ENCODE data around the gene MAT2B.

The MAT2B gene

GRCh38 chr5:163562071-163562470 is 56.7 kb downstream of the MAT2B start:
- DNase-seq = no peak

DNA sequence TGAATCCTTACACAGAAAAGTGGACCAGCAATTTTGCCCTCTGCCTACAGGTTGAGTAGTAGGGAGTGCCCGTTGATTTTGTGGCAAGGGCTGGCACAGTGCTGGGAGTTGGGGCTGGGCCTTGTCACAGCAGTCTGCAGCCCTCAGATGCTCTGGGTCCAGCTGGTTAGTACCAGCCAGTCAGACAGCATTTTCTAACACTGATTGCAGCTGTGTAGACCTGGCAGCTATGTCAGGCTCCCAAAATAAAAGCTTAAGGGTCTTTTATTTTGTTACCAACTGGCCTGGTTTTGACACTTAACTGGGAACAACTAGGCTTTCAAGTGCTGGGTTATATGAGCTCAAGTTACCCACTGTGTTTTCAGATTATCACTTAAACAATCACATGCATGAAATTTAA is 57.7 kb downstream of the MAT2B start:
- DNase-seq = no peak

- DNase-seq = no peak
Measured at GRCh38 chr5:163563880-163564279, 58.5 kb downstream of the MAT2B start.

DNA sequence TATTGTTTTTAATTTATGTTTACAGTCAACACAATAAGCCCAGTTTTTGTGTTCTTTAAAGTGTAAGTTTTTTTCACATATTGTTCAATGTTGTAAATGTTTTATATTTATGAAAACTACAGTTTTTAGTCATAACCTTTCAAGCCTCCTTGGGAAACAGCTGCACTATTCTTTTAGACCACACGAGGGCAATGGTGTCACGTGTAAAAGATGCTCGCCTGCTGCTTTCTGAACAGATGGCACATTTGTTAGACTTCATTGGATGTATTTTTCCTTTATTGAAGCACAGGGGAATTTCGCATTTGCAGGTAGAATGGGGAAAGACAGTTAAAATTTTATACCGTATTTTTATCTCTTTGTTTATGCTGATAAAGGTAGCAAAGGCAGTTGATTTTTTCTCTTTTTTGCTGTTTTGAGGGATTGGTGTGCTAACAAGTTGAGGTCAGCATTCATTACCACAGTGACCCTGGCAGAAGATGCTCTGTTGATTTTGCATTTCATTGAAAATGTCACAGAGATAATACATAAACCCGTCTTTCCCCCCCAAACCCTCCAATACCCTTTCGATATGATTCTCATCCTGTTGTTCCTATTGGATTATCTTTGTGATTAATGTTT is 59.0 kb downstream of the MAT2B start:
- DNase-seq = peak; percentile 83

DNA sequence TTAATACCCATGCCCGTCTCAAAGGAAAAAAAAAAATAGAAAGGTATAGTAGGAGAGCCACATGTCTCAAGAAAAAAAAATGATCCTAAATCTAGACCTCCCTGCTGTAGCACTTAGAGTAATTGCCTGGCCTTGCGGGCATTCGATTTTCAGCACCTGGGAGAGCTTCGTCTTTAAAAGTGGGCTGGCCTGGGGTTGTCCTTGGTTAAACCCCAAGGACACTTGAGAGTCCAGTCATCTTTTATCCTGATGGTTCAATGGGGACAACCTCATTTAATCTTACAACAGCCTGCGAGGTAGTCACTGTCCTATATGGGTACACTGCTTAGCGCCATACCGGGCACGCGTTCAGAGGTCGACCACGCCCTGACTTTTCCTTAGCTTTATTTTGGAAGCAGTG is 60.1 kb downstream of the MAT2B start:
- no peak for DNase-seq

GRCh38 chr5:163565931-163566608 is 60.7 kb downstream of the MAT2B start:
- peak; percentile 64 for DNase-seq

- no peak for DNase-seq
Measured at GRCh38 chr5:163566678-163567077, 61.3 kb downstream of the MAT2B start.

DNA sequence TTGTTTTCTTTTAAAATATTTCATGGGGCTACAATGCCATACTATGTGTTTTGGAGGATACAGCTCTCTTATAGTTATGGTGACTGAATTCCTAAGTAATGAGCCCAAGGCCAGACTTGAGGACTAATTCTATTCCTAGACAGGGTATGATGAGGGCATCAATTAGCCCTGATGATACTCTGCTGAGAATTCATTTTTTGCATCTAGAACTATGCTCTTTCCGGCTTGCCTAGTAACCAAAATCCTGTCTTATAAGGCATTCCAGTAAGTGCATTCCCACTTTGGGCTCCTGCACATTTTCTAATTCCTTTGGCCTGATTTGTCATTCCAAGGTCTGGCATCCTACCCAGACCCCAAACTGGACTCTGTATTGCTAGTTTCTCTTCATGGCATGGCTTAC is 62.4 kb downstream of the MAT2B start:
- DNase-seq = no peak

Measured in activated CD8-positive, alpha-beta memory T cell treated with anti-CD3 and anti-CD28 coated beads for 24 hours (primary cell).